22Rv1 (cell line): ENCODE results near the gene KIF3A.

Experiments used
- H3K27ac ChIP-seq: fragments of 450-650 bp; 2 replicates; pipeline ENCODE4 v1.5.1; 2017
- CTCF ChIP-seq: fragments of 450-650 bp; IDR thresholded peaks from 2 replicates; pipeline ENCODE4 v1.5.1; 2017; ENCODE audit warnings: mild to moderate bottlenecking
- ZFX ChIP-seq: fragments of 450-650 bp; IDR thresholded peaks from 2 replicates; pipeline ENCODE4 v1.6.1; 2017; ENCODE audit warnings: antibody characterized with exemption, borderline replicate concordance

The KIF3A gene

DNA sequence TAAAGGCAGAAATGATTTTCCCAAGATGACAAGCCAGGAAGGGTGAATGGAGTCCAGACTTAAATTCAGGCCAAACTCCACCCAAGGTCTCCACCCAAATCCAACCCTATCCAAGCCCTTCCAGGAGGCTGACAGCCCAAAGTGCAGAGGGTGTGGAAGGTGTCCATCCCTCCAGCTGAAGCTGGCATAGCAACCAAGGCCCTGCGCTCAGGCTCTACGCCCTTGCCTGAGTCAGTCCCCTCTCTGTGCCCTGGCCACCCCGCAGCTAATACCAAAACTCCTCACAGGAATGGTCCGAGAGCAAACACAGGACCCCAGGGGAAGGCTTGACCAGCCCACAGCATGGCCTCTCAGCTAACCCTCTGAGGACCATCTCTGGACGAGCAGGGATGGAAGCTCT lies 37.5 kb upstream of the KIF3A start:
- no peak overlapping the region for H3K27ac ChIP-seq
- TF ChIP-seq ZFX, result no peak
- no peak for TF ChIP-seq CTCF

DNA sequence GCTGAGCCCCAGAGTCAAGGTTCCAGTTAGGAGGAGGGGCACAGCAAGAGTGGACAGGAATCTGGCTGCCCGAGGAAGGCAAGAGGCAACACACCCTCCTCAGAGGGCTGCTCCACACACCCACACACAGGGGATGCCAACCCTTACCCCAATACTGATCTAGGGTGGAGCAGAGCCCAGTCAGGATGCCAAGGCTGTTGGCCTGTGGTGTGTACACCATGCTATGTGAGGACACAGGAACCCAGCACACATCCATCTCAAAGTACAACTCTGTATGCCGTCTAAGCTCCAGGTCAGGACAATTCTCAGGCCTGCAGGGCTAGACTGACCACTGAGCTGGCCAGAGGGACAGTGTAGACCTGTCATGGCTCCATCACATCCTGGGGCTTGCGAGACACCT lies 37.1 kb upstream of the KIF3A start:
- no peak for TF ChIP-seq ZFX
- no peak overlapping the region for H3K27ac ChIP-seq

GRCh38 chr5:132773601-132774355 lies 36.4 kb upstream of the KIF3A start:
- no peak overlapping the region for H3K27ac ChIP-seq
- TF ChIP-seq CTCF (no peak), ZFX (no peak)

DNA sequence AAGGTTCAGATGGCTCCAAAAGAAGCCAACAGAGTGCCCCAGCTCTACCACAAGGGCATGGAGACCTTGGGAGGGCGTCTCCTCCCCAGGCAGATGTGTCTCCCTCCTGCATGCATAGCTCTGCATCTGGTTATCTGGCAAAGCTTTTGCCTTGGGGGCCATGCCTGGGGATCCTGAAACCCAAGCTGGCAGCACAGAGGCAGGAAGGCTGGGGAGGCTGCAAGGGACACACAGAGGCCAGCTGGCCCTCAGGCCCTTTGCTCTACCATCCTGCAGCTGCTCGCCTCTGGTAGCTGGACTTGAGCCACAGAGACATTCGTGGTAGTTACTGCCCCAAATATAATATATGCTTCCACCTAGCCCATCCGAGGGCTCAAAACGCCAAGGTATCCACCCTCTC lies 35.8 kb upstream of the KIF3A start:
- no peak overlapping the region for H3K27ac ChIP-seq
- TF ChIP-seq ZFX (no peak), CTCF (no peak)

DNA sequence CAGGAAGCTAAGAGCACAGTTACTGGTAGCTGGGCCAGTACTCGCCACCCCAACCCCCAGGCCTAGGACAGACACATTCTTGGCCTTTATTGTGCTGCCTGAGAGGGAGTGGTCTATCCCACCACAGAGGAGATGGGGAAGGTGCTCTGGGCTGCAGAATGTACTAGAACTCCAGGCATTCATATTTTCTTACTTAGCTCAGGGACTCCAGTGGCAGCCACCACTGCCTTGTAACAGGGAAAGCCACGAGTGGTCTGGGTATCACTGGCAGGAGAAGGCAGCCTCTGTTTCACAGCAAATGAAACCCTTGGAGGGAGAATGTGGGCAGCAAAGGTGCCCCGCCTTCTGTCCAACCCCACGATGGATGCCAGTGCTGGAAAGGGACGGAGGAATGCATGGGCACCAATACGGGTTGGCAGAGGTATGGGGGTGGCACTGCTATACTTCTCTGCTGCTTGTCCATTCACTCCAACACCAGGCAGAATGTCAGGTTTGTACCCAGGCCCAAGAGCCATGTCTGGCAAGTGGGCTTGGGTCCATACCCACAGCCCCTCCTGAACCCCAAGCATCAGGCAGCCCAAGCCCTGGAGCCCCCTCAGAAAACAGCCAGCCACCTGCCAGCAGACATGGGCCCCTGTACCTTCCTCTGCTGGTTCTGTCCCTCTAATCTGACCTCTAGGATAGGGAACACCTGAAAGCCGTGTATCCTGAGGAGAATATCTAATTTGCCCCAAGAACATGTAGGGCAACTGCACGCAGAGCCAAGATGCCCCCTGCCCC lies 35.1 kb upstream of the KIF3A start:
- no peak for TF ChIP-seq ZFX
- TF ChIP-seq CTCF, result no peak
- H3K27ac ChIP-seq, result no peak overlapping the region

DNA sequence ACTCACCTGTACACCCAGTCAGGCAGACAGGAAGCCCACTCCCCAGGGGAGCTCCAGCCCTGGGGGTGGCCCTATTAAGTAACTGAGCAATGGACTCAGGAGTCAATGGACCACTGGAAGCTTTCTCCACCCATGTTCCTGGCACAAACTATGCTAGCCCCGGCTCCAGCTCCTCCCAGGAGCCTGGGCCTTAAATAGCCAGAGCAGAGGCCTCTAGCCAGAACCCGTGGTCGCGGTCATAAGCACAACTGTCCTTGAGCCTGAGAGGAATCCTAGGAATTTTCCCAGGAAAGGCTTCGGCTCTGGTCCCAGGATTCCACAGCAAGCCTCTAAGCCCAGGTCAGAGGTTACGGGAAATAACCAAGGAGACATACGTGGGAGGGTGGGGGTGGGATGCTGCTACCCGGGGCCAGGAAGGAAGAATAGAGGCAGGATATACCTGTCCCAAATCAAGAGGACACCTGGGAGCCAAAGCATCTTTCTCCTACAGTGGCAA lies 34.2 kb upstream of the KIF3A start:
- no peak overlapping the region for H3K27ac ChIP-seq
- TF ChIP-seq ZFX (no peak), CTCF (no peak)

DNA sequence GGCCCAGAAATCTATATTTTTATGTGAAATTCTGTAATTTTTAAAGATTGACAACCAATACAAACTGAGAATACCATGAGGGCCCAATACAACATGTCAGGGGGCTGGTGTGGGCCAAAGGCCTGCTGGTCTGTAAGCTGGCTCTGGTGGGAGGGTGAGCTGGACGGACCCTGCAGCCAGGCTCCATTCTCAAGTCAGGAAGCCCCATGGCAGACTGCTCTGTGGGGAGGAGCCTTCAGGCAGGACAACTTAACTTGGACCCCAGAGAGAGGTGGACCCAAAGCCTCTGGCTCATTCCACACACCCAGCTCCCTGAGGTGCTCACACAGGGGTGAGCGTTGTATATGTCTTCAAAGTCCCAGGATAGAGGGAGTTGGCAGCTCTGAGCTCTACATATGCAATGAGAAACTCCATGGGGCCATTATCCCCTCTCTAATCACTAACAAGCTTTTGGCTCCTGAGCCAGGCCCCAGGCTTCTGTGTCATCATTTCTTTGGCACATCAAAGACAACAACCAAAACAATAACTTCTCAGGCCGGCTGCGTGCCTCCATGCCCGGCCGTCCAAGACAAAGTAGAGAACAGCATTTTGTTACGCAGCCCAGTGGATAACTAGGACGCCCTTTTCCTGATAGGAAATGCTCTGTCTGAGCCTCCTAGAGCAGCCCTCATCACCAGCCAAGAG lies 33.3 kb upstream of the KIF3A start:
- no peak overlapping the region for H3K27ac ChIP-seq
- TF ChIP-seq CTCF, result no peak
- TF ChIP-seq ZFX, result no peak
